Duodenal mucosa (tissue), 2 donors: ENCODE measurements around the gene HOXA10.

Experiments used
- H3K27ac ChIP-seq: one replicate; pipeline ENCODE4 v1.7.0; 2013; ENCODE audit warnings: low read depth, low read length
- H3K27me3 ChIP-seq, 2 donors: one replicate each; pipeline ENCODE4 v1.7.0; 2013; ENCODE audit warnings: low read length in 2 of 2, control low read depth in 1 of 2; ENCODE audit not compliant: insufficient read depth in 2 of 2, control insufficient read depth in 1 of 2
- H3K36me3 ChIP-seq, 2 donors: one replicate each; pipeline ENCODE4 v1.7.0; 2013; ENCODE audit warnings: low read length in 2 of 2, control low read depth in 1 of 2; ENCODE audit not compliant: insufficient read depth in 2 of 2, control insufficient read depth in 1 of 2
- H3K4me1 ChIP-seq, 2 donors: one replicate each; pipeline ENCODE4 v1.7.0; 2013; ENCODE audit warnings: low read length in 2 of 2, control low read depth in 1 of 2; ENCODE audit not compliant: insufficient read depth in 2 of 2, control insufficient read depth in 1 of 2
- H3K4me3 ChIP-seq, 2 donors: one replicate each; pipeline ENCODE4 v1.7.0; 2013; ENCODE audit warnings: low read length in 2 of 2, low read depth in 1 of 2
- H3K9ac ChIP-seq, 2 donors: one replicate each; pipeline ENCODE4 v1.7.0; 2013; ENCODE audit warnings: low read length in 2 of 2, low read depth in 1 of 2
- H3K9me3 ChIP-seq, 2 donors: one replicate each; pipeline ENCODE4 v1.7.0; 2013; ENCODE audit warnings: low read length in 2 of 2, control low read depth in 1 of 2; ENCODE audit not compliant: control insufficient read depth in 1 of 2

HOXA10 gene

GRCh38 chr7:27148031-27148755, 25.9 kb downstream of the HOXA10 start:
- Histone ChIP-seq H3K27ac (no peak overlapping the region), H3K4me1 (peaks cover 31 to 46% of the 10 kb centered on the region in 2 donors), H3K4me3 (peak overlapping the region in 1 of 2 donors; percentile 36), H3K36me3 (no peaks in the 10 kb centered on the region), H3K27me3 (peaks cover 87 to 91% of the 10 kb centered on the region in 2 donors), H3K9me3 (no peaks in the 10 kb centered on the region), H3K9ac (no peak overlapping the region)

DNA sequence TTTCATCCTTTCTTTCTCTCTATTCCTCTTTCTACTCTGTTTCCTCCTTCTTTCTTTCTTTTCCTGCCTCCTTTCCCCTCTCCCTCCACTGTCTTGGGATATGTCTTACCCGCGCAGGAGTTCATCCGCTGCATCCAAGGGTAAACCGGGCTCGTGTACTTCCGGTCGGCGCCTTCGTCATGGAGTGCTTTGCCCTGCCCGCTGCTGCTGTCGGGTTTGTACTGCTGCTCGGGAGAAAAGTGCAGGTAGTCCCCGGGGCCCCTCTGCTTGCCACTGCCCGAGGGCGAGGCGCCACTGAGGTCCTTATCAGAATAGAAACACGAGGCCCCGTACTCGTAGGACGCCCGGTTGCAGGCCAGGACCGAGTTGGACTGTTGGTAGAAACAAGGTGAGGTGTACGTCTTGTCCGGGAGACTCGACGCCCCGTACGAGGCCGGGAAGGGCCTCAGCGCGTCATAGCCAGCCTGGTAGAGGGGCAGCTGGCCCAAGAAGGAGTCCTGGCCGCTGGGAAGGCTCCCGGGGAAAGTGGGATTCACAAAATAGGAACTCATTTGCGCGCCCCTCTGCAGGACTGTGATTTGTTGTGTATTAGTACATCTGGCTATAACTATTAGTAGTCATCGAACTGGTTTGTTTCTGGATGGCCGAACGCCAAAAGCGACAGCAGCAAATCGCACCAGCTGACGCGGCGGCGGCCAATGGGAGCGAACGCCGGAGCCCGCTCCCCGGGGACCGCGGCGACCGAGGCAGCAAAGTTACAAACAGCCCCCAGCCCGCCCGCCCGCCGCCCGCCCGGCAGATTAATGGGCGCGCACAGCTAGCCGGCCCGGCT, 26.7 kb downstream of the HOXA10 start, which contains the start of gene HOXA6:
HOXA6 (minus strand) TSS at position 576 of the 832 bp plus-strand sequence; CDS start at position 551, 25 bp downstream.
- peaks cover 28 to 44% of the 10 kb centered on the region in 2 donors for H3K4me1 ChIP-seq
- peak within 1 kb of the TSS; percentile 17 to 36 for H3K4me3 ChIP-seq
- no peaks in the 10 kb centered on the region for H3K36me3 ChIP-seq
- H3K9ac ChIP-seq = no peak within 1 kb of the TSS
- peaks cover 87 to 89% of the 10 kb centered on the region in 2 donors for H3K27me3 ChIP-seq
- peak within 1 kb of the TSS; percentile 37 for H3K27ac ChIP-seq
- H3K9me3 ChIP-seq = no peaks in the 10 kb centered on the region

DNA sequence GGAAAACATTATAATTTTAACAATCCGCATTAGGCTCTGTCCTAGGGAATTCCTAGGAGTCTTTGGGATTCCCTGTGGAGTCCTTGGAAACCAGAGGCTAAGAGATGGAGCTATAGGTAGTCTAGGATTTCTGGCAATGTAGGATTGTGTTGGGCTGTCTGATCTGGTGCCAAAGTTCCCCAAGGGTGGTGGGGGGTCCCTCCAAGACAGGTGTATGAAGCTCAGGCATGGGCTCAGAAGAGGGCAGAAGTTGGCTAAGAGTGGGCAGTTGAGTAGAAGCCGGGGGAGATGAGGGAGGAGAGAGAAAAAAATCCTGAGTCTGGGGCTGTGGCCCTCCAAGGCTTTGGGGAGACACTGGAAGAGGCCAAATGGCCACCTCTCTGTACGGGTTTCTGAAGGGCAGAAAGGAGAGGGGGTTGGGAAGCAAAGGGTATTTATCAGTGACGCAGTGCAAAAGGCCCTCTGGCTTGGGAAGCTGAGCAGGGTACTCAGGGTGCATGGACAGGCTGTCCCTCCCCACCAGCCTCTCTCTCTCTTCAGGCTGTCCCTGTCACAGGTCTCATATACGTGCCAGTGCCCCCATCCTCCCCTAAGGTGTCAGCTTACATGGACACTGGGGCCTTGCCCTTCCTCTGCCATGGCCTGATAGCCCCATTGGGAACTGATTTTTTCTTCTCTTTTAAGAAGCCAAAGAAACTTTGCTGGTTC, 27.5 kb downstream of the HOXA10 start:
- Histone ChIP-seq H3K9ac (no peak overlapping the region), H3K27me3 (peaks cover 87 to 89% of the 10 kb centered on the region in 2 donors), H3K4me3 (no peak overlapping the region)

GRCh38 chr7:27145914-27146412, 28.2 kb downstream of the HOXA10 start:
- peaks cover 85 to 89% of the 10 kb centered on the region in 2 donors for H3K27me3 ChIP-seq
- H3K36me3 ChIP-seq = no peaks in the 10 kb centered on the region
- H3K4me3 ChIP-seq = no peak overlapping the region
- H3K9ac ChIP-seq = no peak overlapping the region
- H3K9me3 ChIP-seq = no peaks in the 10 kb centered on the region
- H3K4me1 ChIP-seq = peaks cover 15 to 30% of the 10 kb centered on the region in 2 donors
- H3K27ac ChIP-seq = no peak overlapping the region

More for the DNA sequence above, 27.5 kb downstream of the HOXA10 start:
- Histone ChIP-seq H3K9me3 (no peaks in the 10 kb centered on the region), H3K4me1 (peaks cover 22 to 36% of the 10 kb centered on the region in 2 donors), H3K27ac (peak overlapping the region; percentile 37), H3K36me3 (no peaks in the 10 kb centered on the region)

DNA sequence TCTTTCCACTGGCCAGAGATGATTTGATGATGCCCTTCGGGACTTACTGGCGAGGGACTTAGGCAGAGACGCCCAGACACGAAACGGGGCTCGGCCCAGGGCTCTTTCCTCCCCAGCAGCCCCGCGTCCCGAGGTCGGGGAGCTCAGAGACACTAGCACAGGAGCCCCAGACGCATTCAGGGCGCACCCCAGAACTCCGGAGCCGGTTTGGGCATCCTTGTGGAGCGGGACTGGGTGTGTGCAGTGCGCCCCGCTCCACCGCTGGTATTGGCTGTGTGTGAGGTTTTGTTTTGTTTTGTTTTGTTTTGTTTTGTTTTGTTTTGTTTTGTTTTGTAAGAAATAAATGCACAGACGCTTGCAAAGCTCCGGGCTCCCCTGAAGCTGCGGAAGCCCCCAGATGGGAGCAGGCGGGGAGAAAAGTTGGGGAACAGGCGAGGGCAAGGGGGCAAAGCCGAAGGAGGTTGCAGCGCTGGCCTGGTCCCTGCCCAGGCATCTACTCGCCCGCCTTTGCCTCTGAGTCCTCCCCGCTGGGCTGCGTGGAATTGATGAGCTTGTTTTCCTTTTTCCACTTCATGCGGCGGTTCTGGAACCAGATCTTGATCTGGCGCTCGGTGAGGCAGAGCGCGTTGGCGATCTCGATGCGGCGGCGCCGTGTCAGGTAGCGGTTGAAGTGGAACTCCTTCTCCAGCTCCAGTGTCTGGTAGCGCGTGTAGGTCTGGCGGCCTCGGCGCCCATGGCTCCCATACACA, 28.8 kb downstream of the HOXA10 start:
- Histone ChIP-seq H3K27me3 (peaks cover 80 to 85% of the 10 kb centered on the region in 2 donors), H3K4me3 (no peak overlapping the region), H3K36me3 (no peaks in the 10 kb centered on the region), H3K9me3 (no peaks in the 10 kb centered on the region), H3K27ac (no peak overlapping the region), H3K9ac (no peak overlapping the region), H3K4me1 (peaks cover 12 to 30% of the 10 kb centered on the region in 2 donors)

DNA sequence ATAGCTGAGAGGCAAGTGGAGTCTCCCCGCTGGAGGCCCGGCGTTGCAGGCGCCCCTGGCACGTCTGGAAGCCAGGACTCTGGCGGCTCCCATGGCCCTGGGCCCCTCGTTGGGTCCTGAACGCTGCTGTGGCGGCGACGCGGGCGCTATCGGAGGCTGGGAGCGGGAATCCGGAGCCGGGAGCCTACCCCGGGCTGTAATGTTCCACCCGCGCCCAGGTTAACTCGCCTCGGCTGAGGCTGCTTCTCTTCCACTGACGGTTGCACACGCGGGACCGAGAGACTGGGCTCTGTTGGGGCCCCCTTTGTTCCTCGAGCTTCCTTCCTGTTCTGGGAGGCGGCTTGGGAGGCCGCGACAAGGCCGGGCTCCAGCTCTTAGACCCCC, 29.3 kb downstream of the HOXA10 start:
- H3K27me3 ChIP-seq = peaks cover 77 to 79% of the 10 kb centered on the region in 2 donors
- no peaks in the 10 kb centered on the region for H3K36me3 ChIP-seq
- no peaks in the 10 kb centered on the region for H3K9me3 ChIP-seq
- peak overlapping the region in 1 of 2 donors; percentile 55 for H3K4me3 ChIP-seq
- peaks cover 10 to 29% of the 10 kb centered on the region in 2 donors for H3K4me1 ChIP-seq
- no peak overlapping the region for H3K9ac ChIP-seq
- no peak overlapping the region for H3K27ac ChIP-seq

GRCh38 chr7:27143950-27144780, 30.0 kb downstream of the HOXA10 start:
- no peak overlapping the region for H3K27ac ChIP-seq
- H3K27me3 ChIP-seq = peaks cover 73 to 74% of the 10 kb centered on the region in 2 donors
- no peaks in the 10 kb centered on the region for H3K36me3 ChIP-seq
- peak overlapping the region; percentile 55 to 71 for H3K4me3 ChIP-seq
- no peaks in the 10 kb centered on the region for H3K9me3 ChIP-seq
- H3K9ac ChIP-seq = no peak overlapping the region
- H3K4me1 ChIP-seq = peaks cover 10 to 29% of the 10 kb centered on the region in 2 donors

DNA sequence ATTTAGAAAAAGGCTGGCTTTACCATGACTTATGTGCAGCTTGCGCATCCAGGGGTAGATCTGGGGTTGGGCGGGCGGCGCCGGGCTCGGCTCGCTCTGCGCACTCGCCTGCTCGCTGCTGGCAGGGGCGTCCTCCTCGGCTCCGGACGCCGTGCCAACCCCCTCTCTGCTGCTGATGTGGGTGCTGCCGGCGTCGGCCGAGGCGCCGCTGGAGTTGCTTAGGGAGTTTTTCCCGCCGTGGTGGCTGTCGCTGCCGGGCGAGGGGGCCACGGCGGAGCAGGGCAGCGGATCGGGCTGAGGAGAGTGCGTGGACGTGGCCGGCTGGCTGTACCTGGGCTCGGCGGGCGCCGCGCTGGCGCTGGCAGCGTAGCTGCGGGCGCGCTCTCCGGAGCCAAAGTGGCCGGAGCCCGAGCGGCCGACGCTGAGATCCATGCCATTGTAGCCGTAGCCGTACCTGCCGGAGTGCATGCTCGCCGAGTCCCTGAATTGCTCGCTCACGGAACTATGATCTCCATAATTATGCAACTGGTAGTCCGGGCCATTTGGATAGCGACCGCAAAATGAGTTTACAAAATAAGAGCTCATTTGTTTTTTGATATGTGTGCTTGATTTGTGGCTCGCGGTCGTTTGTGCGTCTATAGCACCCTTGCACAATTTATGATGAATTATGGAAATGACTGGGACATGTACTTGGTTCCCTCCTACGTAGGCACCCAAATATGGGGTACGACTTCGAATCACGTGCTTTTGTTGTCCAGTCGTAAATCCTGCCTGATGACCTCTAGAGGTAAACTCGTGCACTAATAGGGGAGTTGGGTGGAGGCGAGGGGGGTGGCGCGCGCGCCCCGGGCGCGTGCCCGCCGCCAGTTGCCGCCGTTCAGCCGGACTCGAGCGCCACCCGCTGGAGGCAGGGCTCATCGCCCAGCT, 30.8 kb downstream of the HOXA10 start, which contains the start of gene HOXA5:
HOXA5 (minus strand) TSS at position 659 of the 927 bp plus-strand sequence; CDS start at position 585, 74 bp downstream.
- no peaks in the 10 kb centered on the region for H3K36me3 ChIP-seq
- no peaks in the 10 kb centered on the region for H3K9me3 ChIP-seq
- peak within 1 kb of the TSS; percentile 78 for H3K27ac ChIP-seq
- peak within 1 kb of the TSS; percentile 70 to 74 for H3K9ac ChIP-seq
- H3K27me3 ChIP-seq = peaks cover 65 to 67% of the 10 kb centered on the region in 2 donors
- H3K4me1 ChIP-seq = peaks cover 9 to 24% of the 10 kb centered on the region in 2 donors
- H3K4me3 ChIP-seq = peak within 1 kb of the TSS; percentile 71 to 75
